Colonic mucosa (tissue), 4 donors: Measurements from ENCODE around the gene LRCH1. TPM values are rescaled to one million over a fixed set of nuclear protein-coding genes. Genes with fewer than 3 reads are reported as not detected.
A peak's percentile ranks its signal among the peaks of the same experiment; 100 is the strongest.

Experiments used
- DNase-seq: peaks from one replicate; pipeline ENCODE4 v3.0.0-alpha.2; 2020
- H3K27ac ChIP-seq: fragments of 200-600 bp; one replicate; pipeline ENCODE4 v1.8.0; 2021
- H3K27me3 ChIP-seq: fragments of 200-600 bp; one replicate; pipeline ENCODE4 v1.8.0; 2021
- H3K36me3 ChIP-seq: fragments of 200-600 bp; one replicate; pipeline ENCODE4 v1.8.0; 2021
- H3K4me1 ChIP-seq: fragments of 200-600 bp; one replicate; pipeline ENCODE4 v1.8.0; 2021; ENCODE audit warnings: mild to moderate bottlenecking
- H3K4me3 ChIP-seq: fragments of 200-600 bp; one replicate; pipeline ENCODE4 v1.8.0; 2021
- H3K9ac ChIP-seq, 2 donors: one replicate each; pipeline ENCODE4 v1.7.0; 2013; ENCODE audit warnings: control low read depth in 2 of 2, low read depth in 2 of 2, low read length in 2 of 2
- H3K9me3 ChIP-seq: fragments of 200-600 bp; one replicate; pipeline ENCODE4 v1.8.0; 2021
- intact Hi-C: fragments of 100-400 bp; cut with DNase I; formaldehyde crosslinking; loops from one replicate; pipeline ENCODE4 v1.14.1; 2022
- total RNA-seq, 2 donors: library from RNA; stranded (reverse); fragmentation: NEBNext Ultra II Directional in 1 of 2; extraction: Animal tissue kit (Norgen Biotek cat#: 25700) in 1 of 2; gene quantifications; one replicate each; pipeline ENCODE4 v1.2.1, GENCODE V29; 2021
- TF ChIP-seq, protein P1 (sequence below): fragments of 200-600 bp; IDR thresholded peaks from one replicate; pipeline ENCODE4 v1.8.0; 2022; ENCODE audit warnings: antibody characterized with exemption, mild to moderate bottlenecking
- donor health status: healthy.
- donor health status: DM: no; HTN: no; CAD: no.
- donor health status: DM: no; HTN: no; CAD: no.

The LRCH1 gene
- total RNA-seq, 2 donors from 2014 or later = 12.8 to 19.6 TPM

DNA sequence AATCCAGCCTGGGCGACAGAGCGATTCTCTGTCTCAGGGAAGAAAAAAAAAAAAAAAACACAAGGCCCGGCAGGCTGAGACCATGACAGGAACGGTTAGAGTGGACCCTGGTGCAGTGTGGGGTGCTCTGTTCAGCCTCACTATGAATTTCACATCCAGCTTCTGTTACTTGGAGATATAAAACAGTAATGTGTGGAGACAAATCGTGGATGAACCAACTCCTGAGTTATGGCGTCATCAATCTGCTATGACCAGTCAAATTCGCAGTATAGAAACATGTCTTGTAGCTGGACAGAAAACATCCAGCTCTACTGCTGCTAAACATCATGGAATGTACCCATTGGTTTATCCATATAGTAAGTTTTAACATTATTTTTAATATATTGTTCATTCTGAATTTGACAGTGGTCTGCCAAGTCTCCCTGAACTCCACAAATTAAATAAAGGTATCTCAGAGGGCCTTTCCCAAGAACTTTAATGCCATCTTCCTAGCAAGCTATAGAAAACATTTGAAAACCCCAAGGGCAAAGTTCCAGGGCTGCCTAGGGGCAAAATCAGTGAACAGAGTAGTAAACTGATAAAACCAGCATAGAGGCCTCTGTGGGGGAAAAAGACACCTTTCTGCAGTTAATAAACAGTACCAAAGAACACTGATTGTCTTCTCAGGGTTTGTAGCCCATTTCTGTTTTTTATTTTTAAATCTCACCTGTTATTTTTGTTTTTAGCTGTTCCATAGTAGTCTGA, 75.8 kb downstream of the LRCH1 start:
- peak overlapping the region; percentile 24 for H3K27ac ChIP-seq

GRCh38 chr13:46629811-46630413, 76.9 kb downstream of the LRCH1 start:
- Histone ChIP-seq H3K9ac (no peak overlapping the region), H3K27me3 (no peaks in the 10 kb centered on the region), H3K4me3 (no peak overlapping the region), H3K4me1 (no peaks in the 10 kb centered on the region), H3K36me3 (no peaks in the 10 kb centered on the region), H3K27ac (no peak overlapping the region), H3K9me3 (no peaks in the 10 kb centered on the region)
- no peak for DNase-seq
- intact Hi-C loops = no loop called here
- TF ChIP-seq, protein P1, sequence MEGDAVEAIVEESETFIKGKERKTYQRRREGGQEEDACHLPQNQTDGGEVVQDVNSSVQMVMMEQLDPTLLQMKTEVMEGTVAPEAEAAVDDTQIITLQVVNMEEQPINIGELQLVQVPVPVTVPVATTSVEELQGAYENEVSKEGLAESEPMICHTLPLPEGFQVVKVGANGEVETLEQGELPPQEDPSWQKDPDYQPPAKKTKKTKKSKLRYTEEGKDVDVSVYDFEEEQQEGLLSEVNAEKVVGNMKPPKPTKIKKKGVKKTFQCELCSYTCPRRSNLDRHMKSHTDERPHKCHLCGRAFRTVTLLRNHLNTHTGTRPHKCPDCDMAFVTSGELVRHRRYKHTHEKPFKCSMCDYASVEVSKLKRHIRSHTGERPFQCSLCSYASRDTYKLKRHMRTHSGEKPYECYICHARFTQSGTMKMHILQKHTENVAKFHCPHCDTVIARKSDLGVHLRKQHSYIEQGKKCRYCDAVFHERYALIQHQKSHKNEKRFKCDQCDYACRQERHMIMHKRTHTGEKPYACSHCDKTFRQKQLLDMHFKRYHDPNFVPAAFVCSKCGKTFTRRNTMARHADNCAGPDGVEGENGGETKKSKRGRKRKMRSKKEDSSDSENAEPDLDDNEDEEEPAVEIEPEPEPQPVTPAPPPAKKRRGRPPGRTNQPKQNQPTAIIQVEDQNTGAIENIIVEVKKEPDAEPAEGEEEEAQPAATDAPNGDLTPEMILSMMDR = no peak

More for the DNA sequence above, 75.8 kb downstream of the LRCH1 start:
- no peak for DNase-seq
- Histone ChIP-seq H3K4me3 (no peak overlapping the region), H3K4me1 (no peaks in the 10 kb centered on the region), H3K9me3 (no peaks in the 10 kb centered on the region), H3K27me3 (no peaks in the 10 kb centered on the region), H3K9ac (no peak overlapping the region), H3K36me3 (no peaks in the 10 kb centered on the region)
- TF ChIP-seq, protein P1 = no peak
- intact Hi-C loops = no loop called here

DNA sequence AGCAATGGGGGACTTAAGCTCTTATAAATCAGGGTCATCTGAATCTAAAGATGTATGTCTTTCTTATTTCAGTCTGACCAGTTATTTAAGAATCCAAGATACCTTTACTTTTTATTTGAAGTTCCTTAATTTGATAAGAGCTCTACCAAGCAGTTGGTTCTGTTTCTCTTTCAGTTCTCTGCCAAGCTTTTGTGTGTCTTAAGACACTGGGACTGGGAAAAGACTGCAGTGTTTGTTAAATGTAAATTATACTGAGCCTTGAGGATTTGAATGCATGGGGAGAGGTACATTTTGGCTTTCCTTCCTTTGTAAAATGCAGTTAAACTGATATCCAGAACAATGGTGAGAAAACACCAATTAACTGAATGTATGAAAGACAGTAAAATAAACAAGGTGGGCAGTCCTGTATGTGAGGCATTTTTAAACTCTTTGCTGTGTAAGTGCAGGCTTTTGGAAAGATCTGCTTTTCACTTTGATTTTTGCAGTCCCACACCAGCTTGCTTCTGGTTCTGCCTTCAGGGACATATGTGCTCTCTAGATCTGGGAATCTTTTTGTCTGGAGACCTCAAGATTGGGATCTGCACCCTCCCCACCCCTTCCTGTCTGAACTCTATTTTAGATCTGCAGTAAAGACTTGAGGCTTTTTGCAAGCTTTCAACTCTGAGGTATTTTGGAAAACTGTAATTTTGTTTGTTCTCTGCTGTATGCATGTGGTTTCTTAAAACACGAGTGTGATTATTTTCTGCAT, 77.6 kb downstream of the LRCH1 start:
- no peaks in the 10 kb centered on the region for H3K4me1 ChIP-seq
- no peaks in the 10 kb centered on the region for H3K9me3 ChIP-seq
- TF ChIP-seq, protein P1 = no peak
- no peak overlapping the region for H3K27ac ChIP-seq
- H3K4me3 ChIP-seq = no peak overlapping the region
- no peaks in the 10 kb centered on the region for H3K36me3 ChIP-seq
- no peaks in the 10 kb centered on the region for H3K27me3 ChIP-seq
- DNase-seq = no peak
- H3K9ac ChIP-seq = no peak overlapping the region
- intact Hi-C loops = no loop called here

GRCh38 chr13:46631179-46631542, 78.2 kb downstream of the LRCH1 start:
- intact Hi-C loops = no loop called here
- Histone ChIP-seq H3K27ac (no peak overlapping the region), H3K9me3 (no peaks in the 10 kb centered on the region), H3K27me3 (no peaks in the 10 kb centered on the region), H3K4me3 (no peak overlapping the region), H3K9ac (no peak overlapping the region), H3K36me3 (no peaks in the 10 kb centered on the region), H3K4me1 (no peaks in the 10 kb centered on the region)
- TF ChIP-seq, protein P1 = no peak
- no peak for DNase-seq

- Histone ChIP-seq H3K9me3 (no peaks in the 10 kb centered on the region), H3K36me3 (no peaks in the 10 kb centered on the region), H3K4me1 (no peaks in the 10 kb centered on the region), H3K4me3 (no peak overlapping the region), H3K27me3 (no peaks in the 10 kb centered on the region), H3K27ac (no peak overlapping the region), H3K9ac (no peak overlapping the region)
- TF ChIP-seq, protein P1 = no peak
- intact Hi-C loops = no loop called here
- no peak for DNase-seq
Measured at GRCh38 chr13:46632176-46632575, 79.2 kb downstream of the LRCH1 start.
